GM18502 (cell line): ENCODE results near the gene S100A16.
"Not testable (repeated sequence)": the region's sequence is repeated elsewhere in the genome, so short reads cannot be mapped to it uniquely, and the experiment has no call there.

Experiments used
- ATAC-seq: cut with Tn5 transposase; IDR thresholded peaks from one replicate; pipeline ENCODE4 v1.9.1; 2021; ENCODE audit warnings: mild to moderate bottlenecking; ENCODE audit not compliant: unreplicated experiment, poor library complexity

S100A16 gene

DNA sequence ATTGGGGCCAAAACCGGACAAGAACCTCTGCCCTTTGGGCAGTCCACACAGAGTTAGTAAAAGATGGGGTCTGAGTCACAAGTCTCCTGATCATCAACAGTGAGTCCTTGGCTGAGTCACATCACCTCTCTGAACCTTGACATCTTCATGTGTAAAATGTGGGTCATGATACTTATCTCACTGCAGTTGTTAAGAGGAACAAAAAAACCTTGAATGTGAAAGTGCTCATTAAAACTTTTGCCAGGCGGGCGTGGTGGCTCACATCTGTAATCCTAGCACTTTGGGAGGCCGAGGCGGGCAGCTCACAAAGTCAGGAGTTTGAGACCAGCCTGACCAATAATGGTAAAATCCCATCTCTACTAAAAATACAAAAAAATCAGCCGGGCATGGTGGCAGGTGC is 15.7 kb downstream of the S100A16 start:
- ATAC-seq, result no peak

DNA sequence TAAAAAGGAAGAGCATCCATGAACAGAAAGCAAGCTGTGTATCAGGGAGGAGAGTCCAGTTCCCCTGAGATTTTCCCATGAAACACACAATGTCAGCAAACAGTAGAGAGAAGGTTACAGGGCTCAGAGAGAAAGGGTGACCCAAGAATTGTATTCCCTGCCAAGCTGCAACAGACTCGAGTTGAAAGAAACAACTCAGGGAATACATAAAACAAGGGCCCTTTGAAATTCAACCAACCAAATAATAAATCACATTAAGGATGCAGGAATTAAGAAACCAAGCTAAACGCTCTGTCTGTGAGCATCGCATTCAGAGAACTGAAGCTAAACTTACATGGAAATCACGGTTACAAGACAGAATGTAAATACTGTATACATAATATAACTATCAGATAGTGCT is 20.2 kb downstream of the S100A16 start:
- ATAC-seq, result no peak

DNA sequence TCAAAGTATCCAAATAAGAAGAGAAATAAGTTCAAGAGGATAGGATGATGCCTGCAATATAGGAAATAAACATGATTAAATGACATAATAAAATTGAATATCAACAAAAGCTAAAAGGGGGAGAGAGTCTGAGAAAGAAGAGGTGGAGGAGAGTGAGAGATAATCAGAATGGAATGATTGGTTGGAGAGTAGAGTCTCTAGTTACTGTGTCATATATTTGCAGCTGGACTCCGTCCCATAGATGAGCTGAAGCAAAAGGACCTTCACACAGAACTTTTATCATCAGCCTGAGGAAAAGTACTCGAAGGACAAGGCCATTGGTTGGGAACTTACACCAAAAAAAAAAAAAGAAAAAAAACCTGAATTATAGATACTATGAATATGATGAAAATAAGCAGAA is 24.5 kb downstream of the S100A16 start:
- no peak for ATAC-seq

DNA sequence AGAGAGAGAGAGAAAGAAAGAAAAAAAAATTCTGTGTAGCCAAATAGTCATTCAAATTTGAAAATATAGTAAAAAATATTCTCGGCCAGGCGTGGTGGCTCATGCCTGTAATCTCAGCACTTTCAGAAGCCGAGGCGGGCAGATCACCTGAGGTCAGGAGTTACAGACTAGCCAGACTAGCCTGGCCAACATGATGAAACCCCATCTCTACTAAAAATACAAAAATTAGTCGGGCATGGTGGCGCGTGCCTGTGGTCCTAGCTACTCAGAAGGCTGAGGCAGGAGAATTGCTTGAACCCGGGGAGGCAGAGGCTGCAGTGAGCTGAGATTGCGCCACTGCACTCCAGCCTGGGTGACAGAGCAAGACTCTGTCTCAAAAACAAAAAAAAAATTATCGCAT is 24.9 kb downstream of the S100A16 start:
- not testable (repeated sequence) for ATAC-seq

DNA sequence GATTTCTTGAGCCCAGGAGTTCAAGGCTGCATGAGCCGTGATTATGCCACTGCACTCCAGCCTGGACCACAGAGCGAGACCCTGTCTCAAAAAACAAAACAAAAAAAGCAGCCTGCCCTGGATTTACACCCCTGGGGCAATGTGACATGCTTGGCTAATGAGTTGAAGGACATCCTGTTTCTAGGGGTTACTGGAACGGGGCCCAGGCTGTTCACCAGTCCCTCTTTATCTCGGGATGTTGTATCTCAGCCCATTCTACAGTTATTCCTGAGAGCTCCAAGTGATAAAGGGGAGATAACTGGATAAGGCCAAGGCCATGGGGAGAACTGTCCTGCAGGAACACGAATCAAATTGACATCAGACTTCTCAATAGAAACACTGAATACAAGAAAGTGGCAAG is 25.6 kb downstream of the S100A16 start:
- no peak for ATAC-seq

DNA sequence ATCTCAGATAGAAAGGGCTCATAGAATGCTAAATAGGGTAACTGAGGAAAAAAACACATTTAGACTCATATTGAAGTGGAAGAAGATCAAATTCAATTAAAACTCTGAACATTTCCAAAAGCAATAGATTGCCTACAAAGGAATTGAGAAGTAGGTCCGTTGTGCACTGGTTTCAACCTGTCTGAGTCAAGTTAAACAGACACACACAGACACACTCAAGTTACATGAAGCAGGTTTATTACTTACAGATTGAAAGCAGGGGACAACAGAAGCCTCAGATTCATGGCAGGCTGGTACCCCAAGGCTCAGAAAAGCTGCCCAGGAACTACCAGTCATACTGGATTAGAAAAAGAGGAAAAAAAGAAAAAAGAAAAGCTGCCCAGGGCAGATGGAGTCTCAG is 26.6 kb downstream of the S100A16 start:
- ATAC-seq, result no peak

DNA sequence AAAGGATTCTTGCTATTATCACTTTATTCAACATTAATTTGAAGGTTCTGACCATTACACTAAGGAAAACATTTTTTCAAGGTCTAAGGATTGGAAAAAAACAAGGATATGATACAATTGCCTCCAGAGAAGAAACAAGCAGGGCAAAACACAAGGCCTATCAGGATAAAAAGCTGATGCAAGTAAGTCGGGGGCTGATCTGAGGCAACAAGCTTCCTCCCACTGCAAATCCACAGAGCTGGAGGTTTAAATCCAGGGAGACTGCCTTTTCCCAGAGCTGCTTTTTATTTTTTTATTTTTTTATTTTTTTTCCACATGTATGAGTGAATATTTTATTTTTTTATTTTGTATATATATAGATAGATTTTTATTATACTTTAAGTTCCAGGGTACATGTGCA is 27.9 kb downstream of the S100A16 start:
- no peak for ATAC-seq

DNA sequence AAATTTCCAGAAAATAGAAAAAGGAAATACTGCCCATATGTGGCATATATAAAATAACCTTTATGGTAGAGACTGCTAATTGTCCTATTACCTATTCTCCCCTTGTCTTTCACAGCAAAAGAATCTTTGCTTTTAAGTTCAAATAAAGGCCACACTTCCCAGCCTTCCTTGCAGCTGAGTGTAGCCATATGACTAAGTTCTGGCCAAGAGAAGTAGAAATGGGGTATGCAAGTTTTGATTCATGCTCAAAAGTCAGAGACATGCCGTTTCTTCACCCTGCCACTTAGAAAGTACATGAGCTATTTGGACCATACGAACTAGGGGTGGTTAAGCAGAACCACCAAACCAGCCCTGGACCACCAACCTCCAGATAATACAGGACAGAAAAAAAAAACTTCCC is 29.0 kb downstream of the S100A16 start:
- ATAC-seq, result no peak

DNA sequence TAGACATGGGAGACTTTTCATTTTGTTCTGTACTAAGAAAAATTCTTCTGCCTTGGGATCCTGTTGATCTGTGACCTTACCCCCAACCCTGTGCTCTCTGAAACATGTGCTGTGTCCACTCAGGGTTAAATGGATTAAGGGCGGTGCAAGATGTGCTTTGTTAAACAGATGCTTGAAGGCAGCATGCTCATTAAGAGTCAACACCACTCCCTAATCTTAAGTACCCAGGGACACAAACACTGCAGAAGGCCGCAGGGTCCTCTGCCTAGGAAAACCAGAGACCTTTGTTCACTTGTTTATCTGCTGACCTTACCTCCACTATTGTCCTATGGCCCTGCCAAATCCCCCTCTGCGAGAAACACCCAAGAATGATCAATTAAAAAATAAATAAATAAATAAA is 29.4 kb downstream of the S100A16 start:
- not testable (repeated sequence) for ATAC-seq

DNA sequence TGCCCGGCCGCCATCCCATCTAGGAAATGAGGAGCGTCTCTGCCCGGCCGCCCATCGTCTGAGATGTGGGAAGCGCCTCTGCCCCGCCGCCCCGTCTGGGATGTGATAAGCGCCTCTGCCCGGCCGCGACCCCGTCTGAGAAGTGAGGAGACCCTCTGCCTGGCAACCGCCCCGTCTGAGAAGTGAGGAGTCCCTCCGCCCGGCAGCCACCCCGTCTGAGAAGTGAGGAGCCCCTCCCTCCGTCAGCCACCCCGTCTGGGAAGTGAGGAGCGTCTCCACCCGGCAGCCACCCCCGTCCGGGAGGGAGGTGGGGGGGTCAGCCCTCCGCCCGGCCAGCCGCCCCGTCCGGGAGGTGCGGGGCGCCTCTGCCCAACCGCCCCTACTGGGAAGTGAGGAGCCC is 30.1 kb downstream of the S100A16 start:
- not testable (repeated sequence) for ATAC-seq

DNA sequence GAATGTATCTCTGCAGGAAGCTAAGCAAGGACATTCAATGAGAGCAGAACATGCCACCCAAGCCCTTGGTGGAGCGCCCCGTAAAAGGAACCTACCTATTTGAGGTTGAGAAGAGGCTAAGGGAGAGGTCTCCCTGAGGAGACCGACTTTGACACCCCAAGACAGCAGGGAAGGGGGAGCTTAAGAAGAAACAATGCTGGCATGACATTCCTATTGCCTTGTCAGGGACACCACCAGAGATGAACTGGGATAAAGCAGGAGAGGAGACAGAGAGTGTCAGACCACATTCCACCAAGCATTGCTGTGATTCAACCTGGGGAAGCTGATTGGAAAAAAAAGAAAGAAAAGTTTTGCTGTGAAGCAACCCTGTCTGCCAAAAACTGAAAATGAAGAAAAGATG is 34.0 kb downstream of the S100A16 start:
- ATAC-seq, result no peak

DNA sequence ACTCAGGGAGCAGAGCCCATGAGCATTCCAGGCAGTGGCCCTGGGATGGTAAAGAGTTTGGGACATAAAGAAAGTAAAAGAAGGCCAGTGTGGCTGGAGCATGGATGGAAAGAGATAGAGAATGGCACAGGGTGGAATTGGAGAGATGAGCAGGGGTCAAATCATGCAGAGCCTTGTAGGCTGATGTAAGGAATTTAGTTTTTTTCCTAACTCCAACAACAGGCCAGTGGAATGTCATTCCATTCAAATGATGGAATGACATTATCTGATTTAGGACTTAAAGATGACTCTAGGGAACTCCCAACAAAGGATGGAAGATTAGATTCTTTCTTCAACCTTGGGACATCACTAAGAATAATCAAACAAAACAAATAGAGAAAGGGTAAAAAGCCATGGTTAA is 34.4 kb downstream of the S100A16 start:
- ATAC-seq, result no peak

DNA sequence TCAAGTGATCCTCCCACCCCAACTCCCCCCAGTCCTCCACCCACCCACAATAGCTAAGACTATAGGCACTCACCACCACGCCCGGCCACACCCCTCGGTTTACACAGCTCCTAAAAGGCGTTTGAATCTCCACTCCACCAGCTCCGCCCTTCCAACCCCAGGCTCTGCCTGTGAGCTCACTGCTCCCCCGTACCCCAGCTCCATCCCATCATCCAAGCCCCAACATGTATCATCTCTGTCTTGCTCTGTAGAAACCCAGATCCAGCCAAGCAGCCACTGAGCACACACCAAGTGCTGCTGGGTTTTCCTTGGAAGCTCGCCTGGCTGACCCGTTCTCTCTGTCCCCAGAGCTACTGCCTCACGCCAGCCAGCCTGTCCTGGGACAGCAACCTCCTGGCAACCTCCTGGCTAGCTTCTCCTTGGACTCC is 35.3 kb downstream of the S100A16 start:
- ATAC-seq, result no peak

DNA sequence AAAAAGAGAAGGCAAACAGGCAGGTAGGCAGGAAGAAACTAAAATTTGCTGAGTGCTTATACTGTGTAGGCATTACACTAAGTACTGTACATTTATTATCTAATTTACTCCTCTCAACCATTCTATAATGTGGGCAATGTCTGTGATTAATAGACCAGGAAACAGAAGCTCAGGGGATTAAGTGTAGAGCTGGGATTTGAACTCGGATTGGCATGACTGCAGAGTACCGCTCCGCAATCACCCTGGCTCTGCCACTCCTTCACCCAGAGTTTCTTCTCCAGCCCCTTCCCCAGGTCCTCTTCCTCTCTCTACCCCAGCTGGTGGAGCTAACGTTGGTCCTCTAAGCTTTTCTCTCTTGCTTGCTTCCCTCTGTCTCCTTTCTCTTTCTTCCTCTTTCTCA is 35.8 kb downstream of the S100A16 start:
- ATAC-seq, result no peak

DNA sequence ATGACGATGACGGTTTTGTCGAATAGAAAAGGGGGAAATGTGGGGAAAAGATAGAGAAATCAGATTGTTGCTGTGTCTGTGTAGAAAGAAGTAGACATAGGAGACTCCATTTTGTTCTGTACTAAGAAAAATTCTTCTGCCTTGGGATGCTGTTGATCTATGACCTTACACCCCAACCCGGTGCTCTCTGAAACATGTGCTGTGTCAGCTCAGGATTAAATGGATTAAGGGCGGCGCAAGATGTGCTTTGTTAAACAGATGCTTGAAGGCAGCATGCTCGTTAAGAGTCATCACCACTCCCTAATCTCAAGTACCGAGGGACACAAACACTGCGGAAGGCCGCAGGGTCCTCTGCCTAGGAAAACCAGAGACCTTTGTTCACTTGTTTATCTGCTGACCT is 37.4 kb downstream of the S100A16 start:
- not testable (repeated sequence) for ATAC-seq

DNA sequence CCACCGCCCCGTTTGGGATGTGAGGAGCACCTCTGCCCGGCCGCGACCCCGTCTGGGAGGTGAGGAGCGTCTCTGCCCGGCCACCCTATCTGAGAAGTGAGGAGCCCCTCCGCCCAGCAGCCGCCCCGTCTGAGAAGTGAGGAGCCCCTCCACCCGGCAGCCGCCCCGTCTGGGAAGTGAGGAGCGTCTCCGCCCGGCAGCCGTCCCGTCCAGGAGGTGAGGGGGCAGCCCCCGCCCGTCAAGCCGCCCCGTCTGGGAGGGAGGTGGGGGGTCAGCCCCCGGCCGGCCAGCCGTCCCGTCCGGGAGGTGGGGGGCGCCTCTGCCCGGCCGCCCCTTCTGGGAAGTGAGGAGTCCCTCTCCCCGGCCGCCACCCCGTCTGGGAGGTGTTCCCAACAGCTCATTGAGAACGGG is 37.9 kb downstream of the S100A16 start:
- not testable (repeated sequence) for ATAC-seq

DNA sequence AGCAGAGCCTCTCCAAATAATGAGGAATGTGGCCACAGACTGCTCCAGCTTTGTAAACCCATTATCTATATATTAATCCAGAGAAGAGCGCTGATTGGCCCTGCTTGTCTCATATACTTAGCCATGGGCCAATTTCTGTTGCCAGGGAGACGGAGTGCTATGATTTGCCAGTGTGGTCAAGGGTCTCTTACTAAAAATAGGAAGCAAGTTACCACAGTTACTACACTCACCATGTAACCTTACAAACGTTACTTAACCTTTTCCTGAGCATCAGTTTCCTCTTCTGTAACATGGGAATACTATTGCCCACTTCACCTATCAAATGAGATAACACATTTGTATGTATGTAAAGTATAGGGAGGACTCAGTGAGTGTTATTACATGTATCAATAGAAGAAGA is 39.6 kb downstream of the S100A16 start:
- ATAC-seq, result no peak

DNA sequence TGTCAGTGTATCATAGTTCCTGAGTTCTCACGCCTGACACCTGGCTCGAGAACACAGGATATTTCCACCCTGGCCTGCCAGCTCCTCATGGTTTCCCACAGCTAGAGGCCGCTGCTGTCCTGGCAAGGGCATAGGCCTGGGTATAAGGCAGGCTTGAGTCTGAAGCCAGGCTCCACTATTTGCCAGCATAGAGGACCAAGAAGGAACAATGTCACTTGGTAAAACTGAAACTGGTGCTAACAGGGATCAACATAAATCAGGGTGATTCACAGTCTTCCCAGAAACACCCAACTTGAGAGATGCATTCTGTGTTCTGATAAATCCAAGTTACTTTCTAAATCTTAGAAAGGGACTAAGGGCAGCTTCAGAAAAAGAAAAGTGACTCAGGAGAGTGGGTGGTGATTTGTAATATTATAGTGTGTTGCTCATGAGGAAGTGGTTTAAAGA is 40.3 kb downstream of the S100A16 start:
- peak; percentile 54 for ATAC-seq

DNA sequence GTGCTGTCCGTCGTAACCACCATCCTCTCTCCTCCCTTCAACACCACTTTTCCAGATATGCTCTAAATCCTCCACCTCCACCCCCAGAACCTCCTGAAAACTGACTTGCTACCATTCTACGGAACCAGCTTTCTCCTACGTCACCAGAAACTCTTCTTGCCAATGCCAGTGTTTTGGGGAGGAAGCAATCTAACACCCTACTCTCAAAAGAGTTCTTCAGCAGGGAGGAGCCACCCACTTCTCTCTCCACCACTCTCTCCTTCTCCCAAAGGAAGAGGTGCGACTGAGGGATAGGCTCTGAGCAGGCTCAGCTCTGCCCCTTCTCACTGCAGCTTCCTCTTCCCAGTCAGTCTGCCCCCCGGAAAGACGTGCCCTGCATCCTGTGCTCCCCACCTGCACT is 41.2 kb downstream of the S100A16 start:
- no peak for ATAC-seq

DNA sequence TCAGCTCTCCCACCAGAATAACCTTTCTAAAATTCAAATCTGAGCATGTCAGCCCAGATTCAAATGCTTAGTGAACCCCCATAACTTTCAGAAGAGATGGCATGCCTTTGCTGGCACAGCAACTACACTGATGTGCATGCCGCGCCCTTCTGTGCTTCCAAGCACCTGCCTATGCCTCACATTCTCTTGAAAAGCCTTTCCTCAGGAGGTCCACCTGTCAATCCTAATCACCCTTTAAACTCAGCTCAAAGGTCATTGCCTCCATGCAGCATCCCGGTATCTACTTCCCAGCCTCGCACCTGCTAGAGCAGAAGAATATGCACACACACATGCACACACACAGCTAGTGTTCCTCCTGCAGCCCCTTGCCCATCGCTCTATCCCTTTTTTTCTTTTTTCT is 42.1 kb downstream of the S100A16 start:
- no peak for ATAC-seq

DNA sequence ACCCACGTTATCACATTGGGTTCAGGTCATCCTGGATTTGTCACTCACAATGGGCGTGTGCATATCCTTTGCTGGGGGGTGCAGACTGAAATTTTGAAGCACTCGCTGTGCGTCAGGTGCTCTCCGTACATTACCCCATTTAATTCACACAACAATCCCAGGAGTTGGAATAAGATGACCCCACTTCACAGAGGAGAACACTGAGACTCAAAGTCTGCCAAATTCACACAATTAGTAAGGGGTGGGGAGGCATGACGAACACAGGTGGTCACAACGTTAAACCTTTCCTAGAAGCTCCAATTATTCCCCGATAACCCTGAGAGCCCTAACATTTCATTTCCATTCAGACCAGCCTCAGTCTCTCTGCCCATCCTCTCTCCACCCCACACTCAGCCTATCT is 43.5 kb downstream of the S100A16 start:
- ATAC-seq, result no peak

DNA sequence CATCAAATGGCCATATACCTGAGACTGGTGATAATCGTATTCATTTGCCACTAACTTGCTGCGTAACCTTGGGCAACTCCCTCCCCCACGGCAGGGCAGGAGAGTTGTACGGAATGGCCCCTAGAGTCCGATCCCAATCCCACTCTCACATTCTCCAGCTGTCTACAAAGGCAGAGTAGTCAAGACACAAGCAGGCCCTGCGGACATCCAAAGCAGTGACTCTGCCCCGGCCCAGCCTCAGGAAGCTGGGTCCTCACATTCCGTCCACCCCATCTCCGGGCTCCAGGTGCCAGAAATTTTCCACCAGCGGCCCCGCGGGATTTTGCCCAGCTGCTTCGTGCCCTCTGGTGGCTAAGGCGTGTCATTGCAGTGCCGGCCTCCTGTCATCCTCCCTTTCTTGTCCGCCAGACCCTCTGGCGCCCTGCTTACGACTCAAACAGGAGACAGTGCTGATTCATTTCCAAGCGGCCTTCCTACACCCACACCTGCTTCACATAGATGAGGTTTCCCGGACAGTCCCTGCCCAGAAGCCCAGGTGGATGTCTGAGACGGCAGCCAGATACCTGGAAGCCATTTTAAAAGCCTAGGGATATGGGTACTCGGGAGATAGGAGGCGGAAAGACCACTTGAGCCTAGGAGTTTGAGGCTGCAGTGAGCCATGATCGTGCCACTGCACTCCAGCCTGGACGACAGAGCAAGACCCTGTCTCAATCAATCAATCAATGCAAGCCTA is 44.4 kb downstream of the S100A16 start:
- no peak for ATAC-seq
